ENCODE results near the gene CDS2.

GRCh38 chr20:5128886-5129285 lies 2.1 kb downstream of the CDS2 start:
- TF ChIP-seq CTCF (IDR thresholded peaks at IDR 0.05) (no peak), POLR2A (IDR thresholded peaks at IDR 0.05) (no peak), EP300 (IDR thresholded peaks at IDR 0.05) (no peak), POLR2AphosphoS5 (IDR thresholded peaks at IDR 0.05) (no peak)

Measured in stomach (tissue), 4 donors.